Trophoblast cell (in vitro differentiated cells and primary cell): ENCODE measurements around the gene CLEC20A.

Experiments
- DNase-seq, 2 donors: peaks; one replicate each; pipeline ENCODE4 v3.0.0-alpha.2; 2016
- H2AFZ ChIP-seq: 2 replicates; pipeline ENCODE4 v1.6.1; 2013; ENCODE audit warnings: low read length, moderate library complexity, mild to moderate bottlenecking; ENCODE audit not compliant: insufficient read depth, poor library complexity
- H2AK5ac ChIP-seq: 2 replicates; pipeline ENCODE4 v1.6.1; 2013; ENCODE audit warnings: mild to moderate bottlenecking, low read length
- H2BK120ac ChIP-seq: 2 replicates; pipeline ENCODE4 v1.6.1; 2013; ENCODE audit warnings: low read length, mild to moderate bottlenecking, moderate library complexity; ENCODE audit not compliant: insufficient read depth, poor library complexity
- H2BK12ac ChIP-seq: 2 replicates; pipeline ENCODE4 v1.6.1; 2013; ENCODE audit warnings: mild to moderate bottlenecking, low read length, moderate library complexity
- H2BK5ac ChIP-seq: 2 replicates; pipeline ENCODE4 v1.6.1; 2013; ENCODE audit warnings: low read length, low read depth, moderate library complexity, mild to moderate bottlenecking; ENCODE audit not compliant: poor library complexity
- H3K14ac ChIP-seq: 2 replicates; pipeline ENCODE4 v1.6.1; 2013; ENCODE audit warnings: mild to moderate bottlenecking, low read length
- H3K18ac ChIP-seq: 2 replicates; pipeline ENCODE4 v1.6.1; 2013; ENCODE audit warnings: mild to moderate bottlenecking, low read length
- H3K23ac ChIP-seq: 2 replicates; pipeline ENCODE4 v1.6.1; 2013; ENCODE audit warnings: low read length
- H3K27ac ChIP-seq: 2 replicates; pipeline ENCODE4 v1.5.1; 2013; ENCODE audit warnings: low read depth, mild to moderate bottlenecking, inconsistent platforms, low read length, moderate library complexity
- H3K27me3 ChIP-seq: 2 replicates; pipeline ENCODE4 v1.6.1; 2013; ENCODE audit warnings: inconsistent platforms, mild to moderate bottlenecking, low read length, moderate library complexity; ENCODE audit not compliant: insufficient read depth
- H3K36me3 ChIP-seq, 2 experiments: 1 replicate in 1 of 2; 2 replicates in 1 of 2; pipeline ENCODE4 v1.6.1; 2013; ENCODE audit warnings: low read length in 2 of 2, mild to moderate bottlenecking in 2 of 2, moderate library complexity in 1 of 2; ENCODE audit not compliant: insufficient read depth in 2 of 2, control insufficient read depth in 1 of 2
- H3K4ac ChIP-seq: 2 replicates; pipeline ENCODE4 v1.6.1; 2013; ENCODE audit warnings: low read depth, mild to moderate bottlenecking, low read length, moderate library complexity
- H3K4me1 ChIP-seq, 2 experiments: 1 replicate in 1 of 2; 2 replicates in 1 of 2; pipeline ENCODE4 v1.6.1; 2013; ENCODE audit warnings: low read length in 2 of 2, mild to moderate bottlenecking in 2 of 2, moderate library complexity in 1 of 2; ENCODE audit not compliant: insufficient read depth in 2 of 2, control insufficient read depth in 1 of 2
- H3K4me2 ChIP-seq: 2 replicates; pipeline ENCODE4 v1.6.1; 2013; ENCODE audit warnings: inconsistent platforms, mild to moderate bottlenecking, low read length, moderate library complexity
- H3K4me3 ChIP-seq: 2 replicates; pipeline ENCODE4 v1.5.1; 2013; ENCODE audit warnings: mild to moderate bottlenecking, low read depth, low read length, inconsistent platforms
- H3K79me1 ChIP-seq: one replicate; pipeline ENCODE4 v1.6.1; 2013; ENCODE audit warnings: low read length
- H3K79me2 ChIP-seq: 2 replicates; pipeline ENCODE4 v1.6.1; 2013; ENCODE audit warnings: low read length, mild to moderate bottlenecking; ENCODE audit not compliant: control insufficient read depth, insufficient read depth, poor library complexity
- H3K9ac ChIP-seq: 2 replicates; pipeline ENCODE4 v1.6.1; 2013; ENCODE audit warnings: mild to moderate bottlenecking, low read length
- H3K9me3 ChIP-seq: 2 replicates; pipeline ENCODE4 v1.6.1; 2013; ENCODE audit warnings: low read depth, mild to moderate bottlenecking, control low read depth, inconsistent platforms, low read length; ENCODE audit not compliant: insufficient read depth
- H4K12ac ChIP-seq: 2 replicates; pipeline ENCODE4 v1.6.1; 2013; ENCODE audit warnings: low read depth, mild to moderate bottlenecking, low read length, moderate library complexity
- H4K8ac ChIP-seq: 2 replicates; pipeline ENCODE4 v1.6.1; 2013; ENCODE audit warnings: low read depth, mild to moderate bottlenecking, low read length, moderate library complexity
- H4K91ac ChIP-seq: one replicate; pipeline ENCODE4 v1.6.1; 2013; ENCODE audit warnings: low read depth, mild to moderate bottlenecking, low read length, moderate library complexity
- WGBS: extraction: QIAGEN DNeasy Blood & Tissue Kit; methylation state at CpG from one replicate; pipeline ENCODE4 v1.1.7; 2013; ENCODE audit warnings: missing lambda C conversion rate; ENCODE audit not compliant: insufficient read length, insufficient coverage; ENCODE audit errors: extremely low coverage; 5-methylcytosine and 5-hydroxymethylcytosine counted together

CLEC20A gene

GRCh38 chr1:178484698-178485225, 12.0 kb downstream of the CLEC20A start:
- Histone ChIP-seq H3K79me2 (no peaks in the 10 kb centered on the region), H3K27ac (no peak overlapping the region), H3K4ac (no peak overlapping the region), H3K4me1 (no peaks in the 10 kb centered on the region), H3K4me2 (no peak overlapping the region), H2BK5ac (no peak overlapping the region), H3K9ac (no peak overlapping the region), H2AK5ac (no peak overlapping the region), H2BK12ac (no peak overlapping the region), H3K18ac (no peak overlapping the region), H3K14ac (no peak overlapping the region), H3K27me3 (no peaks in the 10 kb centered on the region), H3K9me3 (no peaks in the 10 kb centered on the region), H2AFZ (no peak overlapping the region), H3K36me3 (peaks cover 0 to 5% of the 10 kb centered on the region in 2 experiments), H4K91ac (no peak overlapping the region), H3K79me1 (no peaks in the 10 kb centered on the region), H2BK120ac (no peak overlapping the region), H4K12ac (no peak overlapping the region), H3K23ac (no peak overlapping the region), H3K4me3 (no peak overlapping the region), H4K8ac (no peak overlapping the region)
- no peak for DNase-seq
- WGBS = no CpG with 5 or more reads among the region's 3 CpGs

GRCh38 chr1:178483251-178483957, 13.4 kb downstream of the CLEC20A start:
- H3K79me1 ChIP-seq = no peaks in the 10 kb centered on the region
- H4K12ac ChIP-seq = no peak overlapping the region
- H3K9ac ChIP-seq = no peak overlapping the region
- no peak overlapping the region for H3K23ac ChIP-seq
- no peaks in the 10 kb centered on the region for H3K27me3 ChIP-seq
- no peak for DNase-seq
- no peak overlapping the region for H2BK120ac ChIP-seq
- no CpG with 5 or more reads among the region's 5 CpGs for WGBS
- H3K4me2 ChIP-seq = no peak overlapping the region
- no peak overlapping the region for H3K14ac ChIP-seq
- H3K4me3 ChIP-seq = no peak overlapping the region
- no peaks in the 10 kb centered on the region for H3K4me1 ChIP-seq
- no peak overlapping the region for H3K18ac ChIP-seq
- no peak overlapping the region for H2AK5ac ChIP-seq
- no peak overlapping the region for H3K27ac ChIP-seq
- no peak overlapping the region for H2BK12ac ChIP-seq
- H2BK5ac ChIP-seq = no peak overlapping the region
- no peaks in the 10 kb centered on the region for H3K79me2 ChIP-seq
- no peak overlapping the region for H2AFZ ChIP-seq
- no peak overlapping the region for H4K8ac ChIP-seq
- H3K4ac ChIP-seq = no peak overlapping the region
- H3K9me3 ChIP-seq = no peaks in the 10 kb centered on the region
- H3K36me3 ChIP-seq = peaks cover 0 to 5% of the 10 kb centered on the region in 2 experiments
- H4K91ac ChIP-seq = no peak overlapping the region

GRCh38 chr1:178477841-178478240, 18.9 kb downstream of the CLEC20A start:
- Histone ChIP-seq H2AK5ac (no peak overlapping the region), H3K9me3 (no peaks in the 10 kb centered on the region), H3K27ac (no peak overlapping the region), H3K4me2 (no peak overlapping the region), H3K4me3 (no peak overlapping the region), H3K14ac (no peak overlapping the region), H3K23ac (no peak overlapping the region), H3K9ac (no peak overlapping the region), H4K91ac (no peak overlapping the region), H3K4me1 (no peaks in the 10 kb centered on the region), H2BK12ac (no peak overlapping the region), H2BK120ac (no peak overlapping the region), H3K79me2 (no peaks in the 10 kb centered on the region), H3K27me3 (no peaks in the 10 kb centered on the region), H3K18ac (no peak overlapping the region), H4K12ac (no peak overlapping the region), H2AFZ (no peak overlapping the region), H3K79me1 (no peaks in the 10 kb centered on the region), H3K4ac (no peak overlapping the region), H2BK5ac (no peak overlapping the region), H3K36me3 (peaks cover 3 to 12% of the 10 kb centered on the region in 2 experiments), H4K8ac (no peak overlapping the region)
- DNase-seq = no peak
- no CpG with 5 or more reads among the region's 1 CpG for WGBS

GRCh38 chr1:178477373-178477772, 19.4 kb downstream of the CLEC20A start:
- Histone ChIP-seq H3K4me2 (no peak overlapping the region), H4K8ac (no peak overlapping the region), H3K79me1 (no peaks in the 10 kb centered on the region), H3K18ac (no peak overlapping the region), H3K23ac (no peak overlapping the region), H3K4ac (no peak overlapping the region), H3K4me1 (no peaks in the 10 kb centered on the region), H3K9me3 (no peaks in the 10 kb centered on the region), H2AFZ (no peak overlapping the region), H3K9ac (no peak overlapping the region), H3K36me3 (peaks cover 3 to 14% of the 10 kb centered on the region in 2 experiments), H3K27me3 (no peaks in the 10 kb centered on the region), H2BK5ac (no peak overlapping the region), H4K91ac (no peak overlapping the region), H4K12ac (no peak overlapping the region), H2BK12ac (no peak overlapping the region), H3K4me3 (no peak overlapping the region), H3K14ac (no peak overlapping the region), H3K79me2 (no peaks in the 10 kb centered on the region), H3K27ac (no peak overlapping the region), H2BK120ac (no peak overlapping the region), H2AK5ac (no peak overlapping the region)
- no peak for DNase-seq
- no CpG with 5 or more reads among the region's 4 CpGs for WGBS
